Measurements from ENCODE around the gene GAS1.

DNA sequence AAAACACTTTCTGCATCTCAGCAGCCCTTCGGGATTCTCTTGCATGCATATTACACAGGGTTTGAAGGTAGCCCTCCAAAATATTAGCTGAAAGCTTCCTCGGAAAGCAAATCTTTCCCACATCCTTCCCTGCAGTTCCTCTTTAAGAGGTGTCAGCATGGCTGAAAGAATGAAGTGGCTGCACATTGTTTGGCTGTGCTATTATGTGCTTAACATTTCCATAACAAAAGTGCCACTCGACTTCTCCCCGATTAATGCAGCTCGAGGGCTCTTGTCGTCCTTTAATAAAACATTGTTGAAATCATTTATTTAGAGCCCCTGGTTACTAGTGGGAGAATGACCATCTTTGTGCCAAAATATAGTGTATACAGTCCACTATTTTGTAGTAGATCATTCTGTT lies 6.5 kb downstream of the GAS1 start:
- TF ChIP-seq, protein P1, sequence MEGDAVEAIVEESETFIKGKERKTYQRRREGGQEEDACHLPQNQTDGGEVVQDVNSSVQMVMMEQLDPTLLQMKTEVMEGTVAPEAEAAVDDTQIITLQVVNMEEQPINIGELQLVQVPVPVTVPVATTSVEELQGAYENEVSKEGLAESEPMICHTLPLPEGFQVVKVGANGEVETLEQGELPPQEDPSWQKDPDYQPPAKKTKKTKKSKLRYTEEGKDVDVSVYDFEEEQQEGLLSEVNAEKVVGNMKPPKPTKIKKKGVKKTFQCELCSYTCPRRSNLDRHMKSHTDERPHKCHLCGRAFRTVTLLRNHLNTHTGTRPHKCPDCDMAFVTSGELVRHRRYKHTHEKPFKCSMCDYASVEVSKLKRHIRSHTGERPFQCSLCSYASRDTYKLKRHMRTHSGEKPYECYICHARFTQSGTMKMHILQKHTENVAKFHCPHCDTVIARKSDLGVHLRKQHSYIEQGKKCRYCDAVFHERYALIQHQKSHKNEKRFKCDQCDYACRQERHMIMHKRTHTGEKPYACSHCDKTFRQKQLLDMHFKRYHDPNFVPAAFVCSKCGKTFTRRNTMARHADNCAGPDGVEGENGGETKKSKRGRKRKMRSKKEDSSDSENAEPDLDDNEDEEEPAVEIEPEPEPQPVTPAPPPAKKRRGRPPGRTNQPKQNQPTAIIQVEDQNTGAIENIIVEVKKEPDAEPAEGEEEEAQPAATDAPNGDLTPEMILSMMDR (IDR thresholded peaks at IDR 0.05) = no peak
- TF ChIP-seq POLR2AphosphoS5 (IDR thresholded peaks at IDR 0.05) (no peak), POLR2A (IDR thresholded peaks at IDR 0.05) (no peak), EP300 (IDR thresholded peaks at IDR 0.05) (no peak)

All from suprapubic skin (tissue), 4 donors.